OCI-LY1 (cell line): ENCODE data around the gene SLC24A3.

Source experiments
- EZH2 ChIP-seq: fragments of 200-600 bp; sonication (generic), shearing (Covaris generic); IDR thresholded peaks from 2 replicates; pipeline ENCODE4 v1.8.0; 2017; ENCODE audit warnings: borderline replicate concordance, mixed run types, mild to moderate bottlenecking, antibody characterized with exemption, low read length, moderate library complexity, mixed read lengths
- TF ChIP-seq, protein P1 (sequence below): fragments of 200-600 bp; sonication (generic), shearing (Covaris generic); IDR thresholded peaks from 2 replicates; pipeline ENCODE4 v1.5.1; 2017; ENCODE audit warnings: mild to moderate bottlenecking, antibody characterized with exemption, low read length, moderate library complexity, mixed read lengths

DNA sequence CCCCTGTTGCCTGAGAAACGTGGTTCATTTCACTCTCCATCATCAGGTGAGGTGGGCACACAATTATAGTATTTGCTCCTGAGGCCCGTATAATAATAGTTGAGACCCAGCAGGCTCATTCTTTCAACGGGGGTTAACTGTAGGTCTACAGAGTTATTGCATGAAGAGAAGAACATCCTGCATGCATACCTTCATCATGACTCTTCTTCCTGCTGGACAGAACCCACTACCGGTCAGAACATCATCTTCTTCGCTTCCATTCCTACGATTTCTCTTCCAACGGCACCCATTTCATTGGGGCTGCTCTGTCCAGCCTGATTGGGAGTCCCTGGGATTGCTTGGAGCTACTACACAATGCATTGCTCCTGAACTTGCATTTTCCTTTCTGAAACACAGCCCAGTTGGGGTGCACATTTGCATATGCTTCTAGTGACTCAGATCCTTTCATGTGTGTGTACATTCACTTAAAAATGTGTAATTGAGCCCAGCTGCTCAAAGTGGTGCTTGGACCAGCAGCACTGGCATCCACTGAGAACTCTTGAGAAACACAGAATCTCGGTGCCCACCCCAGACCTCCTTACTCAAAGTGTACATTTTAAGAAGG, 57.4 kb downstream of the SLC24A3 start:
- TF ChIP-seq, protein P1, sequence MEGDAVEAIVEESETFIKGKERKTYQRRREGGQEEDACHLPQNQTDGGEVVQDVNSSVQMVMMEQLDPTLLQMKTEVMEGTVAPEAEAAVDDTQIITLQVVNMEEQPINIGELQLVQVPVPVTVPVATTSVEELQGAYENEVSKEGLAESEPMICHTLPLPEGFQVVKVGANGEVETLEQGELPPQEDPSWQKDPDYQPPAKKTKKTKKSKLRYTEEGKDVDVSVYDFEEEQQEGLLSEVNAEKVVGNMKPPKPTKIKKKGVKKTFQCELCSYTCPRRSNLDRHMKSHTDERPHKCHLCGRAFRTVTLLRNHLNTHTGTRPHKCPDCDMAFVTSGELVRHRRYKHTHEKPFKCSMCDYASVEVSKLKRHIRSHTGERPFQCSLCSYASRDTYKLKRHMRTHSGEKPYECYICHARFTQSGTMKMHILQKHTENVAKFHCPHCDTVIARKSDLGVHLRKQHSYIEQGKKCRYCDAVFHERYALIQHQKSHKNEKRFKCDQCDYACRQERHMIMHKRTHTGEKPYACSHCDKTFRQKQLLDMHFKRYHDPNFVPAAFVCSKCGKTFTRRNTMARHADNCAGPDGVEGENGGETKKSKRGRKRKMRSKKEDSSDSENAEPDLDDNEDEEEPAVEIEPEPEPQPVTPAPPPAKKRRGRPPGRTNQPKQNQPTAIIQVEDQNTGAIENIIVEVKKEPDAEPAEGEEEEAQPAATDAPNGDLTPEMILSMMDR, result no peak
- no peak for TF ChIP-seq EZH2
